Breast epithelium (tissue), 4 donors: ENCODE data around the gene ZSWIM3. TPM values are rescaled to one million over a fixed set of nuclear protein-coding genes. Genes with fewer than 3 reads are reported as not detected.

Experiments
- DNase-seq, 2 donors: peaks; one replicate each; pipeline ENCODE4 v3.0.0-alpha.2; 2019; ENCODE audit warnings: low spot score in 2 of 2
- H3K27ac ChIP-seq, 2 donors: fragments of 200-600 bp; sonication (generic) in 1 of 2; one replicate each; pipeline ENCODE4 v1.5.1; 2016 to 2019; ENCODE audit warnings: mild to moderate bottlenecking in 1 of 2
- H3K27me3 ChIP-seq, 2 donors: fragments of 200-600 bp; sonication (generic) in 1 of 2; one replicate each; pipeline versions ENCODE4 v1.5.1 to v1.6.0; 2017 to 2019; ENCODE audit warnings: control low read depth in 1 of 2, mild to moderate bottlenecking in 1 of 2
- H3K36me3 ChIP-seq: fragments of 200-600 bp; one replicate; pipeline ENCODE4 v1.5.1; 2019
- H3K4me1 ChIP-seq, 2 donors: fragments of 200-600 bp; sonication (generic); one replicate each; pipeline ENCODE4 v1.5.1; 2016 to 2019; ENCODE audit warnings: control low read depth in 1 of 2
- H3K4me3 ChIP-seq, 3 donors: fragments of 200-600 bp; sonication (generic); 1 replicate in 2 of 3; 2 replicates in 1 of 3; pipeline ENCODE4 v1.5.1; 2016 to 2019; ENCODE audit warnings: mild to moderate bottlenecking in 3 of 3, moderate library complexity in 2 of 3
- H3K9me3 ChIP-seq, 2 donors: fragments of 200-600 bp; sonication (generic) in 1 of 2; one replicate each; pipeline ENCODE4 v1.5.1; 2016 to 2019; ENCODE audit warnings: control low read depth in 1 of 2
- POLR2A ChIP-seq: fragments of 450-650 bp; IDR thresholded peaks from one replicate; pipeline ENCODE4 v1.6.1; 2016; ENCODE audit warnings: antibody characterized with exemption, mild to moderate bottlenecking, moderate library complexity
- POLR2AphosphoS5 ChIP-seq, 3 donors: sonication (generic); formaldehyde crosslinking; IDR thresholded peaks; one replicate each; pipeline ENCODE4 v1.6.1; 2017; ENCODE audit warnings: antibody characterized with exemption in 3 of 3
- intact Hi-C: fragments of 100-400 bp; cut with DNase I; formaldehyde crosslinking; loops from one replicate; pipeline ENCODE4 v1.15.1; 2023; ENCODE audit warnings: low total_unique reads
- total RNA-seq, 3 donors: library from RNA; depleted of rRNA; stranded (reverse); fragments of >200 nt; gene quantifications; one replicate each; pipeline ENCODE4 v1.1.0, GENCODE V29; 2016
- TF ChIP-seq, protein P1 (sequence below), 3 donors: fragments of 450-650 bp; IDR thresholded peaks; one replicate each; pipeline ENCODE4 v1.5.1; 2016 to 2017; ENCODE audit warnings: antibody characterized with exemption in 3 of 3, mild to moderate bottlenecking in 3 of 3, moderate library complexity in 3 of 3

The ZSWIM3 gene
- total RNA-seq, 3 donors from 2014 or later, result 1.9 to 5.4 (median 4.9) TPM

DNA sequence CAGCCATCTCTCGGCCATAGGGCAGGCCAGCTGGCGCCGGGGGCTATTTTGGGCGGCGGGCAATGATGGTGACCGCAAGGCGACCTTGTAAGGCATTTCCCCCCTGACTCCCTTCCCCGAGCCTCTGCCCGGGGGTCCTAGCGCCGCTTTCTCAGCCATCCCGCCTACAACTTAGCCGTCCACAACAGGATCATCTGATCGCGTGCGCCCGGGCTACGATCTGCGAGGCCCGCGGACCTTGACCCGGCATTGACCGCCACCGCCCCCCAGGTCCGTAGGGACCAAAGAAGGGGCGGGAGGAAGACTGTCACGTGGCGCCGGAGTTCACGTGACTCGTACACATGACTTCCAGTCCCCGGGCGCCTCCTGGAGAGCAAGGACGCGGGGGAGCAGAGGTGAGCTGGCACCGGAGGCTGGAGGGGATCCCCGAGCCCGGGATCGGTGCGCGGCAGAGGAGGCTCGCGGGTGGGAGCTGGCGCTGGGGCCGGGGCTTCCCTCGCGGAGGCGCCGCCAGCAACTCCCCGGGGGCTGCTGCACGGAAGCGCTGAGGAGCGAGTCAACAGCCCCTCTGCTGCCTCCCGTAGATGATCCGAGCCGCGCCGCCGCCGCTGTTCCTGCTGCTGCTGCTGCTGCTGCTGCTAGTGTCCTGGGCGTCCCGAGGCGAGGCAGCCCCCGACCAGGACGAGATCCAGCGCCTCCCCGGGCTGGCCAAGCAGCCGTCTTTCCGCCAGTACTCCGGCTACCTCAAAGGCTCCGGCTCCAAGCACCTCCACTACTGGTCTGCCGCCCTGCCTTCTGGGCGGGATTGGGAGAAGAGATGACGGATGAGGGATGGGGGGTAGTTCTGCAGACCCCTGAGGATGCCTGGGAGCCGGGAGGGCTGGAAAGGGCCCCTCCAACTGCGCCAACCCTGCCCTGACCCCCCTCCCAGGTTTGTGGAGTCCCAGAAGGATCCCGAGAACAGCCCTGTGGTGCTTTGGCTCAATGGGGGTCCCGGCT, 33.9 kb downstream of the ZSWIM3 start, which contains the start of the genes CTSA and NEURL2:
Gene CTSA (plus strand): TSS at position 351 of the 999 bp plus-strand sequence. CDS start 234 bp downstream, at position 585.
Gene NEURL2 (minus strand): TSS at position 224 of the 999 bp plus-strand sequence. CDS start 217 bp downstream, at position 7.
- intact Hi-C loops, result no loop called here
- H3K27ac ChIP-seq, result peak within 1 kb of the TSS; percentile 79 to 93
- DNase-seq, result peak; percentile 87 to 93
- TF ChIP-seq POLR2AphosphoS5 (IDR thresholded peaks at IDR 0.05) (peak; percentile 88 to 97 (median 96)), POLR2A (no peak)
- TF ChIP-seq, protein P1, sequence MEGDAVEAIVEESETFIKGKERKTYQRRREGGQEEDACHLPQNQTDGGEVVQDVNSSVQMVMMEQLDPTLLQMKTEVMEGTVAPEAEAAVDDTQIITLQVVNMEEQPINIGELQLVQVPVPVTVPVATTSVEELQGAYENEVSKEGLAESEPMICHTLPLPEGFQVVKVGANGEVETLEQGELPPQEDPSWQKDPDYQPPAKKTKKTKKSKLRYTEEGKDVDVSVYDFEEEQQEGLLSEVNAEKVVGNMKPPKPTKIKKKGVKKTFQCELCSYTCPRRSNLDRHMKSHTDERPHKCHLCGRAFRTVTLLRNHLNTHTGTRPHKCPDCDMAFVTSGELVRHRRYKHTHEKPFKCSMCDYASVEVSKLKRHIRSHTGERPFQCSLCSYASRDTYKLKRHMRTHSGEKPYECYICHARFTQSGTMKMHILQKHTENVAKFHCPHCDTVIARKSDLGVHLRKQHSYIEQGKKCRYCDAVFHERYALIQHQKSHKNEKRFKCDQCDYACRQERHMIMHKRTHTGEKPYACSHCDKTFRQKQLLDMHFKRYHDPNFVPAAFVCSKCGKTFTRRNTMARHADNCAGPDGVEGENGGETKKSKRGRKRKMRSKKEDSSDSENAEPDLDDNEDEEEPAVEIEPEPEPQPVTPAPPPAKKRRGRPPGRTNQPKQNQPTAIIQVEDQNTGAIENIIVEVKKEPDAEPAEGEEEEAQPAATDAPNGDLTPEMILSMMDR (IDR thresholded peaks at IDR 0.05), result peak in 1 of 3 donors; percentile 17
- H3K4me3 ChIP-seq, result peak within 1 kb of the TSS; percentile 81 to 90 (median 86)
- no peaks in the 10 kb centered on the region for H3K27me3 ChIP-seq
- H3K9me3 ChIP-seq, result no peaks in the 10 kb centered on the region
- H3K4me1 ChIP-seq, result peaks cover 4 to 11% of the 10 kb centered on the region in 2 donors
- H3K36me3 ChIP-seq, result no peaks in the 10 kb centered on the region

DNA sequence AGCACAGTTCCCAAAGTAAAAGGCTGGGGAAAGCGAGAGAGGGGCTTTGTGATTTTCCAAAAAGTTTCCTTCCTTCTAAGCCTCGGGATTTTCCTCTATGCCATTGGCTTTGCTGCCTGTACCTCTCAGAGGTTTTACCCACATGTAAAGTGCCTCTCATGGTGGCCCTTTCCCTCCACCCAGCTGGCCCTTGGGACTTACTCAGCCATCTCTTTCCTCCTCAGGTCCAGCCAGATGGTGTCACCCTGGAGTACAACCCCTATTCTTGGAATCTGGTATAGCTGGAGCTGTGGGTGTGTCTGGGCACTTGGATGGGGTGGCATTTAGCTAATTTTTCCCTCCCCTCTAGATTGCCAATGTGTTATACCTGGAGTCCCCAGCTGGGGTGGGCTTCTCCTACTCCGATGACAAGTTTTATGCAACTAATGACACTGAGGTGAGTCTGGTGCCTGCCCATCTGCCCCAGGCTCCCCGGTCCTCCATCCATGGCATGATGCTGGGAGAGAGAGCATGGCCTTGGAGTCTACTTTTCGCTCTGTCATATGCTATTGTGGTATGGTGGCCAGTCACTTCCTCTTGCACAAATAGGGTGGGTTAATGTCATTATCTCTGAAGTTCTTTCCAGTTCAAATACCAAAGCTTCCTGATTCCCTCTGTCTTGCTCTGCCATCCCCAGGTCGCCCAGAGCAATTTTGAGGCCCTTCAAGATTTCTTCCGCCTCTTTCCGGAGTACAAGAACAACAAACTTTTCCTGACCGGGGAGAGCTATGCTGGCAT, 34.8 kb downstream of the ZSWIM3 start:
- no peaks in the 10 kb centered on the region for H3K36me3 ChIP-seq
- H3K4me1 ChIP-seq, result peaks cover 4 to 11% of the 10 kb centered on the region in 2 donors
- H3K9me3 ChIP-seq, result no peaks in the 10 kb centered on the region
- no peak for TF ChIP-seq POLR2A
- TF ChIP-seq POLR2AphosphoS5 (IDR thresholded peaks at IDR 0.05), result no peak
- TF ChIP-seq, protein P1 (IDR thresholded peaks at IDR 0.05), result no peak
- H3K27ac ChIP-seq, result peak overlapping the region; percentile 79 to 93
- H3K27me3 ChIP-seq, result no peaks in the 10 kb centered on the region
- no peak for DNase-seq
- intact Hi-C loops, result no loop called here
- peak overlapping the region; percentile 81 to 90 (median 86) for H3K4me3 ChIP-seq

DNA sequence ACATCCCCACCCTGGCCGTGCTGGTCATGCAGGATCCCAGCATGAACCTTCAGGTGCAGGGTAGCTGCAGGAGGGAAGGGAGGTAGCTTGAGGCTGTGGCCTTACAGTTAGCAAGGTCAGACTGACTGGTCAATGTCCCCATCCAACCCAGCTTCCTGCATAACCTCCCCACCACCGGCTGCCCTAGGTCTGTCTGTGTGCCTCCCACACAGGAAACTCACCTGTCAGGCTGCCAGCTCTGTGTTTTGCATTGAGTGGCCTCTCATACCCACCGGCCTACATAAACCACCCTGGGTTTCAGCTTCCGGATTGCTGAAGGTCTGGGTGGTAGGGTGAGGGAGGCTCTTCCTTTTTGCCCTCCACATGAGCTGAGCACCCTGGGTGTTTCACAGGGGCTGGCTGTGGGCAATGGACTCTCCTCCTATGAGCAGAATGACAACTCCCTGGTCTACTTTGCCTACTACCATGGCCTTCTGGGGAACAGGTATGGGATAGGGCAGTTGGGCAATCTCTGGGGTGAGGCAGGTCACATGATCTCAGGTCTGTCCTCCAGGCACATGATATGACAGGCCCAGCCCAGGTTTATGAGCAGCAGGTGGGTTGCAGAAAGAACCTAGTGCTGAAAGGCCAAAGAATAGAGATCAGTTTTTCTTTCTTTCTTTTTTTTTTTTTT, 35.5 kb downstream of the ZSWIM3 start:
- no peak for DNase-seq
- intact Hi-C loops, result no loop called here
- Histone ChIP-seq H3K27me3 (no peaks in the 10 kb centered on the region), H3K9me3 (no peaks in the 10 kb centered on the region), H3K36me3 (no peaks in the 10 kb centered on the region), H3K4me3 (no peak overlapping the region), H3K4me1 (peaks cover 4 to 11% of the 10 kb centered on the region in 2 donors), H3K27ac (no peak overlapping the region)
- TF ChIP-seq POLR2A, result no peak
- TF ChIP-seq, protein P1 (IDR thresholded peaks at IDR 0.05), result no peak
- TF ChIP-seq POLR2AphosphoS5 (IDR thresholded peaks at IDR 0.05), result no peak

- DNase-seq, result no peak
- Histone ChIP-seq H3K4me1 (peaks cover 4 to 11% of the 10 kb centered on the region in 2 donors), H3K4me3 (no peak overlapping the region), H3K36me3 (no peaks in the 10 kb centered on the region), H3K27me3 (no peaks in the 10 kb centered on the region), H3K27ac (no peak overlapping the region), H3K9me3 (no peaks in the 10 kb centered on the region)
- TF ChIP-seq, protein P1 (IDR thresholded peaks at IDR 0.05), result no peak
- TF ChIP-seq POLR2AphosphoS5 (IDR thresholded peaks at IDR 0.05) (no peak), POLR2A (no peak)
- intact Hi-C loops, result no loop called here
These were observed 36.4 kb downstream of the ZSWIM3 start for GRCh38 chr20:45893831-45894230.
